NCI-H69 (cell line): ENCODE data around the gene RPL36AL.
"Not testable (repeated sequence)": the region's sequence is repeated elsewhere in the genome, so short reads cannot be mapped to it uniquely, and the experiment has no call there.

Experiments
- DNase-seq: peaks from one replicate; lab custom pipeline; 2025; lab: John Stamatoyannopoulos, UW

The RPL36AL gene

DNA sequence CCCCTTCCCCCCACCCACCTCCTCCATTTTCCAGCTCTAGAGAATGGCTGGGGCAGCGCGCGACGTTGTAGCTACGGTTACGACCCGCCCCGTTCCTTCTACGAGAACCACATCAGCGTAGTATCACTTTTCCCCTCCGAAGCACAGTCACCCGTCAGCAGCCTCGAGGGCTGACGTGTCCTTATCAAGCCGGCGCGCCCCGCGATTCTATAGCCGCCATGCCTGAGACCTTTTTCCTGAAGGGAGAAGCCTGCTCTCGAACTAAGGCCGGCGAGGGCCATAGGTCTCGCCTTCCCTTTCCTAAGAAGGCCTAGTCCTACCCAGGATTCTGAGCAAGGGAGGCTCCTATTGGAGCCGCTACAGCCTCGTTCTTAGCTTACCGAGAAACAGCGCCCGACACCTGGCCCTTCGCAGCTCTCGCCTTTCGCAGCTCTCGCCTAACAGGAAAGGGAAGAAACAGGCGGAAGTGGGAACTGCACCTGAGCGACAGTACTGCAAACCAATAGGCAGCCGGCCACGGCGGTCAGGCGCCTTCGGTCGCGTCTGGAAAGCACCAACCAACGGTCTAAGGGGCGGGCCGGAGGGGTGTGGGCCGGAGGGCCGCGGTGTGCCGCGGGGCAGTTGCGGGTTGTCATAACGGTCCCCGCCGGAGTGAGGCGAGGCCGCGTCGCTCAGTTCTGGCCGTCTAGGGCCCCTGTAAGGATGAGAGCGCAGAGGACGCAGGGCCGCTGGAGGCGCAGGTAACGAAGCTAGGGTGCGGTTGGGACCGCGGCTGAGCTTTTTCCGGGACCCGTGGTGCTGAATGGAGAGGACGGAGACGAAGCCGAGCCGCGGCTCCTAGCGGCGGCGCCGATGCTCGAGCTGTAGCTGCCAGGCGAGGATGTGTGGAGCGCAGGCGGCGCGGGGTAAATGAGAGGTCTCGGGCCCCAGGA, at the start of gene RPL36AL, which contains the start of gene MGAT2:
TSS of gene RPL36AL (minus strand) at position 445 of the 932 bp plus-strand sequence. CDS start 1,522 bp downstream, outside the sequence.
TSS of gene MGAT2 (plus strand) at position 618 of the 932 bp plus-strand sequence. CDS start 470 bp downstream, outside the sequence.
- peak; percentile 99 for DNase-seq

DNA sequence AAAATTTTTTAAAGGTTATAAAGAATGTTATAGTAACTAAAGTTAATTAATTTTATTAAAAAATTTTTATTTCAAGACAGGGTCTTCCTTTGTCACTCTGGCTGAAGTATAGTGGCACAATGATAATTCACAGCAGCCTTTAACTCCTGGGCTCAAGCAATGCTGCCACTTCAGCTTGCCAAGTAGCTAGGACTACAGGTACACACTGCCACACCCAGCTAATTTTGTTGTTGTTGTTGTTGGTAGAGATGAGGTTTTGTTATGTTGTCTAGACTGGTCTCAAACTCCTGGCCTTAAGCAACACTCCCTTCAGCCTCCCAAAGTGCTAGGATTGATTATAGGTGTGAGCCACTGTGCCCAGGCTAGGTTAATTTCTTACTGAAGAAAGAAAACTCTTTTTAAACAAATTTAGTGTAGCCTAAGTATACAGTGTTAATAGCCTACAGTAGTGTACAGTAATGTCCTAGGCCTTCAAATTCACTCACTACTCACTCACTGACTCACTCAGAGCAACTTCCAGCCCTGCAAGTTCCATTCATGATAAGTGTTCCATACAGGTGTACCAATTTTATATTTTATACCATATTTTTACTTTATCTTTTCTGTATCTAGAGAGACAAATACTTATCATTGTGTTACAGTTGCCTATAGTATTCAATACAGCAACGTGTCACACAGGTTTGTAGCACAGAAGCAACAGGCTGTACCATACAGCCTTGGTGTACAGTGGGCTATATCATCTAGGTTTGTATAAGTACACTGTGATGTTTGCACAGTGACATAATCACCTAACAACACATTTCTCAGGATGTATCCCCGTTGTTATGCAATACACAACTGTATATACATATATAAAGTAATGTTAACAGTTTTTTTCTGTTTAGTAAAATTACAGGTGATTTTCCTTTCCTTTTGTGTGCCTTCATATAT, 39.4 kb upstream of the RPL36AL start:
- peak; percentile 26 for DNase-seq

DNA sequence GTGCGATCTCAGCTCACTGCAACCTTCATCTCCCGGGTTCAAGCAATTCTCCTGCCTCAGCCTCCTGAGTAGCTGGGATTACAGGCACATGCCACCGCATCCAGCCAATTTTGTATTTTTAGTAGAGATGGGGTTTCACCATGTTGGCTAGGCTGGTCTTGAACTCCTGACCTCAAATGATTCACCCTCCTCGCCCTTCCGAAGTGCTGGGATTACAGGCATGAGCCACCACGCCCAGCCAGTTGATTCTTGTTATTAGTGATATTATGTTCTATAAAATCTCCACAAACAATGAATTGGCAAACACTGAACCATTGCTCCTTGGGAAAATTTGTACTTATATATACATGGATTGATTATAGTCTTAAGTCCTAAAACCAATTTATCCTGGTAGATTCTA, 37.1 kb upstream of the RPL36AL start:
- DNase-seq = not testable (repeated sequence)

DNA sequence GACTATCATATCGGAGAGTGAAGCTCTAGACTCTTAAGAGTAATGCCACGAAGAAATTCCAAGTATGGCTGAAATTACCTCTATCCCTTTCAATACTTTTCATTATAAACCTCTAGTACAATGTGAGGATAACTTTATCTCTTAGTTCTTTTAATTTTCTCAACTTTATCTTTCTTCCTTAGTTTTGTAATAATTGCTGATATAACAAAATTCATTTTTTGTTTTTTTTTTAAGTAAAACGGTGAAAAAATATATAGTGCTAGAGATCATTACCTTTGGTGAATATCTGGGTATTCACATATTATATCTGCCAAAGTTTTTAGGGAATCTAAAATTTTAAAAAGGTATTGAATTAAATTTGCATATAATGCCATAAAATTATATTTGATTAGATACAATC, 34.1 kb upstream of the RPL36AL start:
- DNase-seq = no peak

DNA sequence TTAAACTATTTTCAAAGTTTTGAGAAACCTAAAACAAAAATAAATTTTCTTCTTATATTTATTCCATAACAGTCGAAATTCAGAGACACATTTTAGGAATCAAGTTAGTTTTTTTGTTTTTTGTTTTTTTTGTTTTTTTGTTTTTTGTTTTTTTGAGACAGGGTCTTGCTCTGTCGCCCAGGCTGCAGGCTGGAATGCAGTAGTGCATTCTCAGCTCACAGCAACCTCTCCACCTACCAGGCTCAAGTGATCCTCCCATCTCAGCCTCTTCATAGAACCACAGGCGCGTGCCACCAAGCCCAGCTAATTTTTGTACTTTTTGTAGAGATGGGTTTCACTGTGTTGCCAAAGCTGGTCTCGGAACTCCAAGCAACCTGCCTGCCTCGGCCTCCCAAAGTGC, 33.1 kb upstream of the RPL36AL start:
- no peak for DNase-seq

DNA sequence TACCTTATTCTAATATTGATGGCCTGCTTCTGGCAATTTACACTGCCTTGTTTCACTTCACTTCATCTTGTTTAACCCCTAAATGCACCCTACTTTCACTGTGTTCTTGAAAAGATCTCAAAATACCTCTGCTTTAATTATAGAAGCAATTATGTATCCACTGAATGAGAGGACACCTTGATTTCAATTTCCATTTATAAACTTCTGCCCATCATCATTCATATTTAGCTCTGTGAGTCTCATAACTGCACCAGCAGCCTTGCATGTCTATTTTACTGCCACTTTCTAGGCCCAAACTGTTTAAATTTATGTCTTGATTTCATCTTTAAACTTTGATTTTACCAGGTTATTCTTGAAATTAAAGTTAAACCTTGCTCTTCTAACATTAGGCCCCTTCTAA, 21.7 kb upstream of the RPL36AL start:
- DNase-seq = no peak

DNA sequence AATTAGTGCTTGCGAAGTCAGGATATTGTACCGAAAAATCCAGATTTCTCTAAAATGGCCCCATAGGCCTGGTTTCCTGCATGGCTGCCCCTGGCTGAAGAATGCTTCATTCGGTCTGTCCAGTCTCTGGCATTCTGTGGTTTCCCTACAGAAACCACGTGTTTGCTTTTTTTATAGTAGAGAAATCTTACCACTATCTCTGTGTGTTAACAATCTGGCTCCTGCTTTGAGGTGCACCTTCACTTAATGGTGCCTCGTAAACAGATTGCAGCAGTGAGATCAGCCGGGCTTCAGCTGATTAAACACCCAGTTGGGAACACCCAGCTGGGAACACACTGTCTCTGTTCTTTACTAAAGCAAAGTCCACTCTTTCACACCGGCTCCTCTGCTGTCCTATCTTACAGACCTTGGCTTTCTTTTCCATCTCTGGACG, 21.3 kb upstream of the RPL36AL start:
- DNase-seq = peak; percentile 68

DNA sequence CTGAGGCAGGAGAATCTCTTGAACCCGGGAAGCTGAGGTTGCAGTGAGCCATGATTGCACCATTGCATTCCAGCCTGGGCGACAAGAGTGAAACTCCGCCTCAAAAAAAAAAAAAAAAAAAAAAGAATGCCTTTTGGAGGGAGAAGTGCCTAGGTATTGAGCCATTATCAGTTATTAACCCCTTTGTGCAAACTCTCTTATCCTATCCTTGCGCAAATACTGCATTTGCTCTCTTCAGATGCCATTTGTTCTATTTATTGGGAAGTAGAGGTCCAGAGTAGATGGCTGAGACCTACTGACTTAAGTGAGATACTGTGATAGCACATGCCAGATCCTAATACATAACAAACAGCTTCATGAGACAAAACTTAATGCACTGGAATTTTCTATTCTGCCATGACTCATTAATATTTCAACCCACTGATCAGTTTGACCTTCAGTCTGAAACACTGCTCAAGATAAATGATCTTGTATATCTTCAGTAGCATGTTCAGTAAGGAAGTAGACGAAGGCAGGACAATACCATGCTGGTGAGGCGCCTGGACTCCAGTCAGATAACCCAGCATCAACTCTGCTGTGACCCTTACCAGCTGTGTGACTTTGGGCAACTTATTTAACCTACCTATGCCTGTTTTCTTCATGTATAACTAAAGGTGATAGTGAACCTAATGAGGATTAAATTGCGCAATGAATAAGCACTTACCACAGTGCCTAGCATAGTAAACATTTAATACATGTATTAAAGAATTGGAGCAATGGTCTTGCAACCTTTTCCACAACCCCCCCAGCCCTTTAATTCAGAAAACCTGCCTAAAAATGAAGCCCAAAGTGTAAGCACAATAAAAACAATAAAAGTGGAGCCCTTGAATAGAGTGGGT, 20.4 kb upstream of the RPL36AL start:
- no peak for DNase-seq

DNA sequence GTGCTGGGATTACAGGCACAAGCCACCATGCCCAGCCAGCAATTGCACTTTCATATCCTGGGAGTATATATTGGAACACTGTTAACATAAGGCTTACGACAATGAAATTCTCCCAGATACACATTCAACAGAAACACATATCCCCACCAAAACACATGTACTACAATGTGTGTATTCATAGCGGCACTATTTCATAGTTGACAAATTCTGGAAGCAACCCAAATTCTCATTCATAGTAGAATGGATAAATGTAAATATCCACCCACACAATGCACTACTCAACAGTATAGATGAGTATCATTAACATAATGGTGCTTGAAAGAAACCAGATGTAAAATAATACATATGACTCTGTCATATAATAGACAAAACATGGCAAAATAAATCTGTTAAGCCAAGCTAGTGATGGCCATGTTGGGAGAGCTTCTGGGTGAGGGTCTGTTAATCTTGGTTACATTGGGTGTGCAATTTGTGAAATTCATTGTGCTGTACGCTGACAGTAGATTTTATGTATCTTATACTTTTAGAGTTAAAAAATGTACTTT, 17.2 kb upstream of the RPL36AL start:
- no peak for DNase-seq

DNA sequence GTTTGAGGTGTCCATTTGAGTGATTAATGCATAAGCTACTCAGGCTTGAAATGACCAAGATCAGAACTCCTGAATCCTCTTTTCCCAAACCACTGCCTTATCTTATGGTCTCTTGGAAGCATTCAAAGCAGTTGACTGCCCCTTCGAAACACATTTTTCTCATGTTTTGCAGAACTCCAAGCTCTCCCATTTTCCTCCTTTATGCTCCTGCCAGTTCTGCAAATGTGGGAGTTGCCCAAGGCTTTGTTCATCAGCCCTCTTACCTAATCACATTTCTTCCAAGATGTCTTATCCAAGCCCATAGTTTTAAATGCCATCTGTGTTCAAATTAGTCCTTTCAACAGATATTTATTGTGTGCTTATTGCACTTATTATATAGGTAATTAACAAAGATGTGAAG, 16.4 kb upstream of the RPL36AL start:
- DNase-seq = no peak

DNA sequence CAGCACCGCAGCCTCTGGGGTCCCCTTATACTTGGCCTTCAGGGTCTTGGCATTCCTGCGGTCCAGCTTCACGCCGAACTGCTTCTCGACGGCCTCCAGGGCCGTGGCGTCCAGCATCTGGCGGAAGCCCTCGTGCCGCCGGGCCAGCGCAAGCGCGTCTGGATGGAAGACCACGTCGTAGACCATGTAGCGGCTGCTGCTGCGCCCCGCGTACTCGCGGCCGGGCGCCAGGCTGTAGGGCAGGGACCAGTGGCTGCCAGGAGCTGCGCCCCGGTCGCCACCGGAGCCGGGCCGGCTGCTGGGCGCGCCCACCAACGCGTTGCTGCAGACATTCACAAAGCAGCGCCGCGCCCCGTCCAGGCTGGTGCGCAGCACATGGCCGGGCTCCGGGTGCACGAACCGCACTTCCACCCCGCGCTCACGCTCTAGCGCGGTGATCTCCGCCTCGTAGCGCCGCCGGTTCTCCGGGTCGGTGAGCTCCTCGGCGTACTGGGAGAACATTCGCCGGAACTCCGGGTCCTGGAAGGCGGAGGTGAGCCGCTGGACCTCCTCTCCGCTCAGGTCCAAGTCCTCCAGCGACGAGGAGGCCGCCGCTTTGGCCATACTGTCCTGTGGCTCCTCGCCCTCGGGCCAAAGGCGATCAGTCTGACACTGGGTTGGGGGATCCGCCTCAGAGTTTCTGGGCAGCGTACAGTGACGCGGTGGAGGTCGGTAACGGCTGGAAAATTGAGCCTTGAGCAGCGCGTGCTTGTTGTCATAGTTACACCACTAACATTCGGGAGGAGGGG, 14.3 kb upstream of the RPL36AL start, which contains the start of gene DNAAF2:
TSS of gene DNAAF2 (minus strand) at position 698 of the 788 bp plus-strand sequence. CDS start at position 603, 95 bp downstream.
- DNase-seq = peak; percentile 85

DNA sequence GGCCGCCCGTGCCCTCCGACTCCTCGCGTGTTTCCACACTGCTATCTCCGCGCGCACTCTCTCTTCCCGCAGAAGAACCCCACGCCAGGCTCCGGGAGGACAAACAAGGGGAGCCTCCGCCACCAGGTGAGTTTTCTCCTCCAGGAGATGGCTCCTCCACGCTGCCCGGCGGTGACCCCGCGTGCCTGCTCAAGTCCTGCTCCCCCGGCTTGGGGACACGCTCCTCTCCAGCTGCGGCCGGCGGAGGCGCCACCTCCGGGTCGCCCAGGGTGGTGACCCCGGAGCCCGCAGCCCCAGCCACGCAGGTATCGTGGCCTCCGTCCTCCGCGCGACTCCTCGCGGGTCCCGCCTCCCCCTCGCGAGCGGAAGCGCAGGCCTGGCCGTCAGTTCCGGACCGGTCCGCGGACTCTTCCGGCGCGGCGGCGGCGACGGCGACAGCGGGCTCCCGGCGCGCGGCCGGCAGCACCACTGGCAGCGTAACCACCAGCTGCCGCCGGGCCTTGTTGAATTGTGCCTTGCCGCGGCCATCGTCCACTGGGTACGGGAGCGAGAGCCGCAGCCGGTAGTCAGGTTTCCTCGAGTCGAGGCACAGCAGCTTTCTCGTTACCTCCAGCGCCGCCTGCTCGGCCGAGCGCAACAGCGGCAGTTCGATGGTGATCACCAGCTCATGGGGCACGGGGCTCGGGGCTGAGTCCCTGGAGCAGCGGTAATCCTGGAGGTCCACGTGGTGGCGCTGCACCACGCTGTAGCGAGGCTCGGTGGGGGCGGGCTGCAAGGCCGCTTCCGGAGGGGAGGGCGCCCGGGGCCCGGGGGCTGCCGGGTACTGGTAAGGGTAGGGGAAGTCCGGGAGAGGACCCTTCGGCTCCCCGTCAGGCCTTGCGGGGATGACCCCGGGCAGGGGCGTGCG, 13.5 kb upstream of the RPL36AL start:
- peak; percentile 98 for DNase-seq

DNA sequence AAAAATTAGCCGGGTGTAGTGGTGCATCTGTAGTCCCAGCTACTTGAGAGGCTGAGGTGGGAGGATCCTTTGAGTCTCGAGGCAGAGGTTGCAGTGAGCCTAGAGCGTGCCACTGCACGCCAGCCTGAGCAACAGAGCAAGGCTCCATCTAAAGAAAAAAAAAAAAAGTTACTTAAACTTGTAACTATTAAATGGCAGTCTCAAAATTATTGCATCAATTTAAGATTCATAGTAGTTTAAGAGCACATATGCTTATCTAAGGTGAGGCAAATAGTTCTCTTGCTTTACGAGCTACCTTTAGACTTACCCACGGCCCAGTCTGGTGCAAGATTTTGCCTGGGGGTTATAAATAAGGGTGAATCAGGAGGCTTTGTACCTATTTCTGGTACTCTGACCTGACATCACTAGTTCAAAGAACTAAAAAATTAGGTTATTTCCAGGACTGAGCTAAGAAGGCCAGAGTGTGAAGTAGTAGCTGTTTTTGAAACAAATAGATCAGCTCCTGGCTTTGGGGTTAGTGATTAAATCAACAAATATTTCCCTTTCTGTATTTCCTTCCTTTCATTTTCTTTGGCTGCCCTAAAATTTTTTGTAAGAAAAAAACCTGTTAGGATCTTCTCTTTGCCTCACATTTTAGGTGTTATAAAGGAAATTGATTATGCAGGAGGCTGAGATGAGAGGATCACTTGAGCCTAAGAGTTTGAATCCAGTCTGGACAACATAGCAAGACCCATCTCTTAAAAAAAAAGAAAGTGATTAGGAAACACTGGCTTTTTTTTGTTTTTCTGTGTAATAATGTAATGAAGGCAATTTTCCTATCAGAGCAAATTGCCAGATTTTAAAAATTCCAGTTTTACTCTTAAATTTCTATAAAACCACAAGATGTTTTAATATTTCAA, 3.8 kb upstream of the RPL36AL start:
- no peak for DNase-seq

DNA sequence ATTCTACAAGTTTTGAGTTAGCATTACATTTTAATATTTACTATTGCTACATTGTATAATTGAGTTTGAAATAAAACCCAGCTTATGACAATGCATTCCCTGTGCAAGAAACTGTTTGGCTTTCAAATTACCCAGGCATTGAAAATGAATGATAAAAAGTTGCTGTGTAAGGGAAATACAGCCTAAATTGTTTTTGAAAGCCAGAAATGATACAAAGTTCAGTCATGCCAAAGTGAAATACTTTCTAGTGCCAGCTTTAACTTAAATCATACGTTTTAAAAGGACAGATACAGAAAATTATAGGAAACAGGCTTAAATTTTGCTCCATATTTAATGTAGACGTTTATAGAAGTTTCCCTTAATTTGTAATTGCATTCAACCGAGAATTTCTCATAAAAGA, 3.0 kb upstream of the RPL36AL start:
- DNase-seq = no peak

DNA sequence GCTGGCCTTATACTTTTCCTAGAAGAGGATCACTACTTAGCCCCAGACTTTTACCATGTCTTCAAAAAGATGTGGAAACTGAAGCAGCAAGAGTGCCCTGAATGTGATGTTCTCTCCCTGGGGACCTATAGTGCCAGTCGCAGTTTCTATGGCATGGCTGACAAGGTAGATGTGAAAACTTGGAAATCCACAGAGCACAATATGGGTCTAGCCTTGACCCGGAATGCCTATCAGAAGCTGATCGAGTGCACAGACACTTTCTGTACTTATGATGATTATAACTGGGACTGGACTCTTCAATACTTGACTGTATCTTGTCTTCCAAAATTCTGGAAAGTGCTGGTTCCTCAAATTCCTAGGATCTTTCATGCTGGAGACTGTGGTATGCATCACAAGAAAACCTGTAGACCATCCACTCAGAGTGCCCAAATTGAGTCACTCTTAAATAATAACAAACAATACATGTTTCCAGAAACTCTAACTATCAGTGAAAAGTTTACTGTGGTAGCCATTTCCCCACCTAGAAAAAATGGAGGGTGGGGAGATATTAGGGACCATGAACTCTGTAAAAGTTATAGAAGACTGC, 1.7 kb upstream of the RPL36AL start:
- DNase-seq = peak; percentile 41

DNA sequence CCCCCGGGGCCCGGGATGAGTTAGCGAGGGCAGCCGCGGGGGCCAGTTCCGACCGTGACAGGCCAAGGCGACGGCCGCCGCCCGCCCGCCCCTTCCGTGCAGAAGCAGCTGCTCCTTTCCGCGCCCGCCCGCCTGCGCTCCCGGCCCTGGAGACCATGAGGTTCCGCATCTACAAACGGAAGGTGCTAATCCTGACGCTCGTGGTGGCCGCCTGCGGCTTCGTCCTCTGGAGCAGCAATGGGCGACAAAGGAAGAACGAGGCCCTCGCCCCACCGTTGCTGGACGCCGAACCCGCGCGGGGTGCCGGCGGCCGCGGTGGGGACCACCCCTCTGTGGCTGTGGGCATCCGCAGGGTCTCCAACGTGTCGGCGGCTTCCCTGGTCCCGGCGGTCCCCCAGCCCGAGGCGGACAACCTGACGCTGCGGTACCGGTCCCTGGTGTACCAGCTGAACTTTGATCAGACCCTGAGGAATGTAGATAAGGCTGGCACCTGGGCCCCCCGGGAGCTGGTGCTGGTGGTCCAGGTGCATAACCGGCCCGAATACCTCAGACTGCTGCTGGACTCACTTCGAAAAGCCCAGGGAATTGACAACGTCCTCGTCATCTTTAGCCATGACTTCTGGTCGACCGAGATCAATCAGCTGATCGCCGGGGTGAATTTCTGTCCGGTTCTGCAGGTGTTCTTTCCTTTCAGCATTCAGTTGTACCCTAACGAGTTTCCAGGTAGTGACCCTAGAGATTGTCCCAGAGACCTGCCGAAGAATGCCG, 872 bp upstream of the RPL36AL start:
- peak; percentile 83 for DNase-seq

DNA sequence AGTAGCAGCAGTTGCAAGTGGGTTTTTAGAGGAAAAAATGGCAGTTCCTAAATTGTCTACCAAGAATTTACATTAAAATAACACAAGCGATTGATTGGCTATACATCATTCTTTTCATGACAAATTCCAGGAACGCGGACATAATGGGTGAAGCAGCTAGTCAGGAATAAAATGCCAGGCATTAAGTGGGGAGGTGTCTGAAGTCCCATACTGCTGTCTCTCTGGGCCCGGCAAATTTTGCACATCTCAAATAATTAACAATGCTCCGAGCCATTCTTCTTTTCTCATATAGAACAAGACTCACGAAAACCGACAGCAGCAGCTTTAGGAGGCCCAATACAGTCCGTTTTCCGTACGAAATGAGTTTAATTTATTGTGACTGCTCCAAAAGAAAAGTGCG, 696 bp downstream of the RPL36AL start:
- no peak for DNase-seq
